ENCODE results near the gene ZNF319. TPM values are rescaled to one million over a fixed set of nuclear protein-coding genes. Genes with fewer than 3 reads are reported as not detected.

ZNF319 gene
- total and polyA plus RNA-seq, 2 of the 4 experiments (the other 2 are of a cell fraction): 0.90 to 6.3 TPM

- H4K20me1 ChIP-seq (ENCODE audit: insufficient read depth, low read length): no peaks in the 10 kb centered on the region
- DNase-seq (no peak), ATAC-seq (ENCODE audit: low read depth) (no peak)
- H4K8ac ChIP-seq (ENCODE audit: low read depth in 2 of 2, low read length in 2 of 2): no peak overlapping the region
- in situ Hi-C loops (cut with MboI; ENCODE audit: low sequenced_read_pairs) (no loop called here), intact Hi-C loops (cut with micrococcal nuclease) (no loop called here), dilution Hi-C loops (cut with HindIII; ENCODE audit: low sequenced_read_pairs, unreplicated experiment) (no loop called here)
- H3K18ac ChIP-seq (ENCODE audit: low read depth, low read length): no peak overlapping the region
- H3K27ac ChIP-seq (ENCODE audit: insufficient read depth, low read length): no peak overlapping the region
- no TSS peak for BruUV-seq (replicated peaks)
- H2BK120ac ChIP-seq (ENCODE audit: low read depth, low read length): no peak overlapping the region
- CTCF ChIA-PET: no interaction called here
- no peak overlapping the region for H2BK5ac ChIP-seq (ENCODE audit: low read depth, low read length, poor library complexity, severe bottlenecking)
- no peak overlapping the region for H3K56ac ChIP-seq (ENCODE audit: extremely low read depth, insufficient read depth, low read length)
- no peak overlapping the region for H3K4ac ChIP-seq (ENCODE audit: low read depth, low read length)
- no peaks in the 10 kb centered on the region; the same call in 1 of the 2 replicates for H3K9me3 ChIP-seq (ENCODE audit: control insufficient read depth, insufficient read depth, low read length)
- H3K14ac ChIP-seq (replicated peaks; ENCODE audit: low read depth, low read length): no peak overlapping the region
- no peak overlapping the region for H4K91ac ChIP-seq (ENCODE audit: insufficient read depth, low read depth, low read length)
- WGBS, 2 experiments (ENCODE audit: extremely low coverage in 2 of 2, insufficient read length in 1 of 2): 100% methylated on average over 1 of the region's 1 CpG; no CpG with 5 or more reads in 1 of the 2 experiments
- H3K23ac ChIP-seq (ENCODE audit: low read depth, low read length): no peak overlapping the region
- H2BK15ac ChIP-seq (ENCODE audit: low read depth, low read length): no peak overlapping the region
- H3K9ac ChIP-seq (ENCODE audit: low read depth, low read length): no peak overlapping the region
- H3K27me3 ChIP-seq (ENCODE audit: control insufficient read depth, insufficient read depth, low read length): peaks cover 30% of the 10 kb centered on the region
- no peak overlapping the region for H3K4me2 ChIP-seq (ENCODE audit: low read depth, low read length)
- no peaks in the 10 kb centered on the region for H3K9me1 ChIP-seq (ENCODE audit: insufficient read depth, low read length)
- H3K79me1 ChIP-seq (ENCODE audit: low read depth in 1 of 2, low read length in 2 of 2): no peaks in the 10 kb centered on the region
- no peak overlapping the region for H2BK20ac ChIP-seq (ENCODE audit: low read depth, low read length)
- no peak overlapping the region for H2AFZ ChIP-seq (replicated peaks; ENCODE audit: low read length, poor library complexity)
- no peaks in the 10 kb centered on the region for H3K36me3 ChIP-seq (ENCODE audit: control insufficient read depth, insufficient read depth, low read length)
- no peaks in the 10 kb centered on the region for H3K4me1 ChIP-seq (ENCODE audit: control insufficient read depth, insufficient read depth, low read length)
- POLR2A ChIA-PET (ENCODE audit: unreplicated experiment): no interaction called here
- TF ChIP-seq POLR2A (IDR thresholded peaks at IDR 0.05; ENCODE audit: low read depth, low read length) (no peak), CTCF (conservative IDR thresholded peaks at IDR 0.05; ENCODE audit: low read depth, low read length) (no peak), NFE2L2 (IDR thresholded peaks at IDR 0.05; ENCODE audit: low read depth, low read length) (no peak), USF2 (IDR thresholded peaks at IDR 0.05; ENCODE audit: low read depth, low read length) (no peak), RFX5 (IDR thresholded peaks at IDR 0.05; ENCODE audit: low read depth, low read length) (no peak), CHD1 (IDR thresholded peaks at IDR 0.05; ENCODE audit: low read depth, low read length) (no peak), FOS (IDR thresholded peaks at IDR 0.05; ENCODE audit: low read depth, low read length) (no peak), RCOR1 (IDR thresholded peaks at IDR 0.05; ENCODE audit: insufficient replicate concordance, low read length) (no peak), MAZ (IDR thresholded peaks at IDR 0.05; ENCODE audit: borderline replicate concordance, low read depth, low read length) (no peak), MXI1 (IDR thresholded peaks at IDR 0.05; ENCODE audit: borderline replicate concordance, low read depth, low read length) (no peak), CEBPB (IDR thresholded peaks at IDR 0.05; ENCODE audit: low read depth, low read length) (no peak), ELK1 (IDR thresholded peaks at IDR 0.05; ENCODE audit: borderline replicate concordance, low read depth, low read length) (no peak), RAD21 (IDR thresholded peaks at IDR 0.05; ENCODE audit: low read length) (no peak)
- no peak overlapping the region for H2AK9ac ChIP-seq (replicated peaks; ENCODE audit: low read depth, low read length, poor library complexity)
- no peak overlapping the region for H3K4me3 ChIP-seq (ENCODE audit: insufficient read depth, low read depth, low read length)
- no peak overlapping the region for H2AK5ac ChIP-seq (ENCODE audit: low read depth, low read length)
- no peak overlapping the region for H4K5ac ChIP-seq (ENCODE audit: low read depth, low read length)
Measured at GRCh38 chr16:57953857-57954256, 46.6 kb downstream of the ZNF319 start.
